Common myeloid progenitor, CD34-positive (primary cell): ENCODE data around the gene APELA.
A peak's percentile ranks its signal among the peaks of the same experiment; 100 is the strongest.
"Not testable (repeated sequence)": the region's sequence is repeated elsewhere in the genome, so short reads cannot be mapped to it uniquely, and the experiment has no call there.

ENCODE experiments used
- CTCF ChIA-PET: fragments of 350-600 bp; sonication (Branson Sonifier 250); formaldehyde crosslinking; loops from one replicate; lab custom pipeline; 2021; ENCODE audit warnings: antibody characterized with exemption; lab: Charles Lee
- POLR2A ChIA-PET: fragments of 350-600 bp; sonication (Branson Sonifier 250); formaldehyde crosslinking; loops from one replicate; lab custom pipeline; 2021; ENCODE audit warnings: antibody characterized with exemption; lab: Charles Lee
- DNase-seq, 3 donors: peaks; one replicate each; pipeline versions ENCODE4 v3.0.0 to v3.0.0-alpha.2; 2013
- H3K27ac ChIP-seq, 2 experiments: 1 replicate in 1 of 2; 2 replicates in 1 of 2; pipeline ENCODE4 v1.7.0; 2013; ENCODE audit warnings: inconsistent platforms in 2 of 2, low read length in 2 of 2, mild to moderate bottlenecking in 2 of 2, low read depth in 1 of 2, moderate library complexity in 1 of 2; ENCODE audit not compliant: severe bottlenecking in 2 of 2, insufficient read depth in 1 of 2, poor library complexity in 1 of 2
- H3K27me3 ChIP-seq, 5 experiments: replicated peaks in 2 of 5; 1 replicate in 3 of 5; 2 replicates in 2 of 5; pipeline versions ENCODE4 v1.6.1 to v1.7.0; 2013; ENCODE audit warnings: low read length in 4 of 5, mild to moderate bottlenecking in 2 of 5, moderate library complexity in 2 of 5, inconsistent platforms in 1 of 5; ENCODE audit not compliant: insufficient read depth in 5 of 5, control insufficient read depth in 4 of 5
- H3K36me3 ChIP-seq, 4 experiments: 1 replicate in 2 of 4; 2 replicates in 2 of 4; pipeline versions ENCODE4 v1.6.1 to v1.7.0; 2013; ENCODE audit warnings: low read length in 3 of 4, control low read depth in 1 of 4, mild to moderate bottlenecking in 1 of 4; ENCODE audit not compliant: control insufficient read depth in 4 of 4, insufficient read depth in 4 of 4
- H3K4me1 ChIP-seq, 4 experiments: 1 replicate in 3 of 4; 2 replicates in 1 of 4; pipeline versions ENCODE4 v1.6.1 to v1.7.1; 2013; ENCODE audit warnings: low read length in 3 of 4, mild to moderate bottlenecking in 3 of 4, control low read depth in 1 of 4, inconsistent platforms in 1 of 4, moderate library complexity in 1 of 4; ENCODE audit not compliant: control insufficient read depth in 4 of 4, insufficient read depth in 4 of 4; ENCODE audit errors: control extremely low read depth in 1 of 4
- H3K4me3 ChIP-seq, 7 experiments: 1 replicate in 4 of 7; 2 replicates in 3 of 7; pipeline versions ENCODE4 v1.5.1 to v1.7.0; 2013; ENCODE audit warnings: mild to moderate bottlenecking in 7 of 7, low read length in 6 of 7, moderate library complexity in 6 of 7, inconsistent platforms in 2 of 7, low read depth in 2 of 7, control low read depth in 1 of 7; ENCODE audit not compliant: insufficient read depth in 4 of 7, control insufficient read depth in 1 of 7; ENCODE audit errors: extremely low read depth in 1 of 7
- H3K9me3 ChIP-seq, 5 experiments: 1 replicate in 4 of 5; 2 replicates in 1 of 5; pipeline versions ENCODE4 v1.6.1 to v1.7.1; 2013; ENCODE audit warnings: low read length in 4 of 5, mild to moderate bottlenecking in 2 of 5, inconsistent platforms in 1 of 5, low read depth in 1 of 5, moderate library complexity in 1 of 5; ENCODE audit not compliant: control insufficient read depth in 4 of 5, insufficient read depth in 2 of 5; ENCODE audit errors: control extremely low read depth in 1 of 5
- WGBS: methylation state at CpG from one replicate; pipeline ENCODE4 v1.1.5; 2013; ENCODE audit not compliant: insufficient coverage; 5-methylcytosine and 5-hydroxymethylcytosine counted together

APELA gene

GRCh38 chr4:164924670-164925238 is 47.8 kb downstream of the APELA start:
- Histone ChIP-seq H3K9me3 (peaks cover 0 to 3% (median 0%) of the 10 kb centered on the region in 5 experiments), H3K27ac (no peak overlapping the region), H3K4me3 (no peak overlapping the region), H3K36me3 (no peaks in the 10 kb centered on the region), H3K27me3 (no peaks in the 10 kb centered on the region), H3K4me1 (no peaks in the 10 kb centered on the region)
- CTCF ChIA-PET, result no interaction called here
- POLR2A ChIA-PET, result no interaction called here
- no peak for DNase-seq
- 100% methylated on average over 1 of the region's 3 CpGs for WGBS

- WGBS, result 90% methylated on average over 1 of the region's 2 CpGs
- Histone ChIP-seq H3K36me3 (no peaks in the 10 kb centered on the region), H3K9me3 (peaks cover 0 to 3% (median 0%) of the 10 kb centered on the region in 5 experiments), H3K4me1 (no peaks in the 10 kb centered on the region), H3K27ac (no peak overlapping the region), H3K4me3 (no peak overlapping the region), H3K27me3 (no peaks in the 10 kb centered on the region)
- DNase-seq, result no peak
- CTCF ChIA-PET, result no interaction called here
- POLR2A ChIA-PET, result no interaction called here
Observed at GRCh38 chr4:164926301-164926700, 49.3 kb downstream of the APELA start.

- H3K4me3 ChIP-seq, CTCF ChIA-PET: not testable (repeated sequence)
Observed at GRCh38 chr4:164927101-164927500, 50.1 kb downstream of the APELA start.

GRCh38 chr4:164930647-164931046 is 53.7 kb downstream of the APELA start:
- Histone ChIP-seq H3K9me3 (no peaks in the 10 kb centered on the region), H3K4me1 (no peaks in the 10 kb centered on the region), H3K36me3 (no peaks in the 10 kb centered on the region), H3K4me3 (no peak overlapping the region), H3K27me3 (no peaks in the 10 kb centered on the region), H3K27ac (no peak overlapping the region)
- ChIA-PET CTCF (no interaction called here), POLR2A (no interaction called here)
- 94% methylated on average over 5 of the region's 5 CpGs for WGBS
- DNase-seq, result no peak

More at GRCh38 chr4:164927101-164927500, 50.1 kb downstream of the APELA start:
- H3K4me1 ChIP-seq, H3K9me3 ChIP-seq, DNase-seq, H3K36me3 ChIP-seq, H3K27me3 ChIP-seq, POLR2A ChIA-PET, H3K27ac ChIP-seq: not testable (repeated sequence)
- no CpG with 5 or more reads among the region's 2 CpGs for whole genome bisulfite sequencing

- ChIA-PET CTCF (no interaction called here), POLR2A (no interaction called here)
- no peak overlapping the region for H3K27ac ChIP-seq
- H3K36me3 ChIP-seq, result no peaks in the 10 kb centered on the region
- no peaks in the 10 kb centered on the region for H3K27me3 ChIP-seq
- DNase-seq, result no peak
- H3K4me1 ChIP-seq, result no peaks in the 10 kb centered on the region
- no peaks in the 10 kb centered on the region for H3K9me3 ChIP-seq
- WGBS, result 95% methylated on average over 2 of the region's 5 CpGs
- H3K4me3 ChIP-seq, result no peak overlapping the region
Observed at GRCh38 chr4:164931551-164932324, 54.8 kb downstream of the APELA start.

GRCh38 chr4:164933244-164933643 is 56.3 kb downstream of the APELA start:
- H3K27ac ChIP-seq, result no peak overlapping the region
- H3K4me1 ChIP-seq, result no peaks in the 10 kb centered on the region
- WGBS, result 97% methylated on average over 10 of the region's 11 CpGs
- ChIA-PET CTCF (no interaction called here), POLR2A (no interaction called here)
- DNase-seq, result no peak
- H3K9me3 ChIP-seq, result no peaks in the 10 kb centered on the region
- no peaks in the 10 kb centered on the region for H3K36me3 ChIP-seq
- H3K27me3 ChIP-seq, result no peaks in the 10 kb centered on the region
- H3K4me3 ChIP-seq, result no peak overlapping the region

- Histone ChIP-seq H3K27ac (no peak overlapping the region), H3K4me3 (no peak overlapping the region), H3K27me3 (peaks cover 0 to 4% (median 0%) of the 10 kb centered on the region in 5 experiments), H3K4me1 (no peaks in the 10 kb centered on the region), H3K9me3 (no peaks in the 10 kb centered on the region), H3K36me3 (no peaks in the 10 kb centered on the region)
- peak in 1 of 3 donors; percentile 13 for DNase-seq
- WGBS, result 100% methylated on average over 1 of the region's 1 CpG
- ChIA-PET POLR2A (no interaction called here), CTCF (no interaction called here)
Observed at GRCh38 chr4:164935363-164935762, 58.4 kb downstream of the APELA start.
